Endothelial cell of coronary artery (primary cell): ENCODE data around the gene SLFN14. TPM values are rescaled to one million over a fixed set of nuclear protein-coding genes. Genes with fewer than 3 reads are reported as not detected.

Experiments
- total RNA-seq: library from RNA; depleted of rRNA; stranded (reverse); fragments of >200 nt; gene quantifications from 2 replicates; pipeline ENCODE4 v1.2.3, GENCODE V29; 2014

The SLFN14 gene
- total RNA-seq: not detected in 2 replicates

GRCh38 chr17:35560703-35561102 lies at the start of gene SLFN14:
SLFN14 (minus strand) TSS chr17:35560819; CDS start chr17:35558062, 2,757 bp downstream.

GRCh38 chr17:35587074-35587961 lies 26.7 kb upstream of the SLFN14 start, which contains the start of gene AP2B1:
AP2B1 (plus strand) TSS chr17:35587322; CDS start chr17:35594031, 6,709 bp downstream.

DNA sequence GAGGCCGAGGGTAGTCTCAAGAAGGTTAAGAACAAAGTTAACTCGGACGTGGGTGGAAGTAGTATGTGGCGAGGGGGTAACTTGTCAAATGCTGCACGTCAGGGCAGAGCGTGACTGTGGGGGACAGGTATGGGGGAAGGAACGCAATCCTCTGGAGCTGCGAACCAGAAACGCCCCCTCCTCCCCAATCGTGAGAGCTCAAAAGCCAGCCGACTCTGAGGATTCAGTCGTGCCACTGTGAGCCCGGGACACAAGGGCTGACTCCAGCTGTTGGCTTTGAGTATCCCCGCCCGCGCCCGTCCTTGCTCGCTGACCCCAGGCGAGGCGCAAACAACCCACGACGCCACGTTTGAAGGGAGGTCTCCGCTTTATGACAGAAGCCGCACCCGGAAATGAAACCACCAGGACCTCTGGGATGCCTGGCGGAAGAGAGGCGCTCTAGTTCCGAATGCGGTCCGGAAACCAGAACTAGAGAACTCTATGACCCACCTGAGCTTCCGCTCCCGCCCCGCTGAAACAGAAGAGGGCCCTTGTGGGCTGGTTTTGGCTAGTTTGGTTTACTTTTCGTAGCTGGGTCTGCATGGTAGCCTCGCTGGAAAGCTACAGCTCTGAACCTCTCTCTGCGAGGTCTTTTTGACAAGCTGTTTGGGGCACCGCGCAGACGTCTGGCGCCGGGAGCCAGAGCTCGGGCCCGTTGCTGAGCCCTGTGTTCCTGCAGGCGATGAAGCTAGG lies 17.7 kb upstream of the SLFN14 start, which contains the start of gene PEX12:
Gene PEX12, minus strand, starts transcription at position 375 of the 732 bp plus-strand sequence. CDS start 550 bp downstream, outside the sequence.

DNA sequence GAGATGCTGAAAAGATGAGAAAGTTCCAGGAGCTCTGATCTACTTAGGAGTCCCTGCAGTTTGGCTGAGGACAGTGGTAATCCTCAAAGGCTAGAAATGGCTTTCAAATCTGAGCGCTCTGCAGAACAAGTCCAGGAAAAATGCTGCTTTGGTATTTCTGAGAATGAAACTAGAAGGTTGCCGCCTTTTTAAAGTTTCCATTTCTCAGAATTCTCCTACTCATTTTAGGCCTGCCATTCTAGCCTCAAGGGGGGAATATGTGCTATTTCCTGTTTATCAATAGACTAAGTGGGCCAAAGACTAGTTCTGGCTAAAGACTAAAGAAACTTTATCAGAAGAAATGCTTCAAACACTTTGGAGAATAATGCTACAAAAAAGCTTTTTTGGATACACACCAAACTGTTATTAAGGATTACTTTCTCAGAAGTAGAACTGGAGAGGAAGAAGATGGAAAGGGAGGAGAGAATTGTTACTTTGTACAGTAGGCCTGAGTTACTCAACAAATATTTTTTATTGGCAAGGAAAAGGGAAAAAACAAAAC lies 22.9 kb downstream of the SLFN14 start, which contains the start of gene SLFN12L:
Gene SLFN12L, minus strand, starts transcription at position 78 of the 541 bp plus-strand sequence. CDS start 15,314 bp downstream, outside the sequence.

Other genes with a start within 250 kb of the SLFN14 start
- 70.8 and 79.1 TPM in 2 replicates for gene SLFN11, start 187.2 kb downstream of the SLFN14 start, total RNA-seq
- gene SLFN12, start 128.3 kb downstream of the SLFN14 start, total RNA-seq: 44.8 and 50.3 TPM in 2 replicates
- gene SLFN13, start 112.1 kb downstream of the SLFN14 start, total RNA-seq: 1.8 and 2.6 TPM in 2 replicates
- gene SLFN12L, start 23.1 kb downstream of the SLFN14 start, total RNA-seq: 0.09 TPM in 1 of 2 replicates, not detected in the other
- 2.2 and 3.3 TPM in 2 replicates for gene PEX12, start 17.8 kb upstream of the SLFN14 start, total RNA-seq
- gene AP2B1, start 26.5 kb upstream of the SLFN14 start, total RNA-seq: 75.8 and 88.7 TPM in 2 replicates
- gene RASL10B, start 170.8 kb upstream of the SLFN14 start, total RNA-seq: 0.19 and 0.27 TPM in 2 replicates
- under 0.01 TPM in 1 of 2 replicates, not detected in the other for gene GAS2L2, start 192.4 kb upstream of the SLFN14 start, total RNA-seq
- gene C17orf50, start 200.1 kb upstream of the SLFN14 start, total RNA-seq: not detected in 2 replicates
- gene MMP28, start 234.8 kb upstream of the SLFN14 start, total RNA-seq: 3.8 TPM in 2 replicates
- gene TAF15, start 248.7 kb upstream of the SLFN14 start, total RNA-seq: 72.7 and 91.7 TPM in 2 replicates